H1 (cell line): ENCODE results near the gene GCGR. TPM values are rescaled to one million over a fixed set of nuclear protein-coding genes. Genes with fewer than 3 reads are reported as not detected.

Experiments
- ATF3 ChIP-seq: IDR thresholded peaks from 2 replicates; pipeline ENCODE4 v1.6.1; 2011; ENCODE audit warnings: low read depth, mild to moderate bottlenecking, low read length; ENCODE audit not compliant: insufficient read depth
- CBX8 ChIP-seq: fragments of 300-800, 300-1000 bp; sonication (generic); IDR thresholded peaks from 2 replicates; pipeline ENCODE4 v1.7.1; 2016; ENCODE audit warnings: low read depth, low read length, borderline replicate concordance
- CHD7 ChIP-seq: fragments of 300-600 bp; sonication (generic); IDR thresholded peaks from 2 replicates; pipeline ENCODE4 v1.7.1; 2012; ENCODE audit warnings: low read length, moderate library complexity, mild to moderate bottlenecking, inconsistent platforms; ENCODE audit not compliant: insufficient replicate concordance
- CTBP2 ChIP-seq: IDR thresholded peaks from 2 replicates; pipeline ENCODE4 v1.7.0; 2011; ENCODE audit warnings: borderline replicate concordance, mild to moderate bottlenecking, moderate library complexity, mixed read lengths, low read length; ENCODE audit not compliant: insufficient read depth, insufficient read length
- EP300 ChIP-seq, 2 experiments: IDR thresholded peaks; 1 replicate in 1 of 2; 2 replicates in 1 of 2; pipeline ENCODE4 v1.6.1; 2011 to 2012; ENCODE audit warnings: low read depth in 2 of 2, low read length in 2 of 2, mild to moderate bottlenecking in 2 of 2, borderline replicate concordance in 1 of 2, inconsistent platforms in 1 of 2, moderate library complexity in 1 of 2
- MAFK ChIP-seq: IDR thresholded peaks from 2 replicates; pipeline ENCODE4 v1.6.1; 2012; ENCODE audit warnings: low read depth, mild to moderate bottlenecking, improper control_type of control experiment, low read length
- NANOG ChIP-seq: IDR thresholded peaks from 2 replicates; pipeline ENCODE4 v1.6.1; 2011; ENCODE audit warnings: low read length, low read depth, mild to moderate bottlenecking, inconsistent platforms; ENCODE audit not compliant: insufficient read depth, poor library complexity, severe bottlenecking
- POU5F1 ChIP-seq: IDR thresholded peaks from 2 replicates; pipeline ENCODE4 v1.6.1; 2011; ENCODE audit warnings: low read depth, mild to moderate bottlenecking, low read length, moderate library complexity
- SP1 ChIP-seq: IDR thresholded peaks from 2 replicates; pipeline ENCODE4 v1.6.1; 2011; ENCODE audit warnings: low read depth, low read length
- polyA plus RNA-seq, 7 experiments: library from polyadenylated mRNA; depleted of rRNA in 3 of 7; stranded (reverse) in 5 of 7; unstranded in 2 of 7; fragments of >200 nt in 5 of 7; fragments of 200-250 nt in 2 of 7; gene quantifications; 1 replicate in 5 of 7; 2 replicates in 1 of 7; 4 replicates in 1 of 7; pipeline versions ENCODE4 v1.2.1 to v1.2.3, GENCODE V29; 2011 to 2013; ENCODE audit warnings: missing spikeins in 2 of 7, mixed read lengths in 2 of 7
- total RNA-seq: library from RNA; stranded (reverse); fragmentation: NEBNext Ultra II Directional; extraction: Animal tissue kit (Norgen Biotek cat#: 25700); gene quantifications from 2 replicates; pipeline ENCODE4 v1.2.1, GENCODE V29; 2021

Gene GCGR
- total and polyA plus RNA-seq, 2 of the 8 experiments (the other 6 are each of a cell fraction or from before 2014, with no cell fraction given): 0.44 to 0.56 TPM

- no peak for TF ChIP-seq CHD7
- no peak for TF ChIP-seq NANOG
- TF ChIP-seq SP1: no peak
- no peak for TF ChIP-seq CTBP2
- TF ChIP-seq ATF3: no peak
- TF ChIP-seq CBX8: no peak
- no peak for TF ChIP-seq POU5F1
- no peak for TF ChIP-seq MAFK
- no peak for TF ChIP-seq EP300 (IDR thresholded peaks at IDR 0.05; ENCODE audit: borderline replicate concordance in 1 of 2, low read depth in 2 of 2, low read length in 2 of 2)
Observed at GRCh38 chr17:81858170-81858966, 54.4 kb downstream of the GCGR start (continued).
